Measurements from ENCODE around the gene MALT1.

Gene MALT1

GRCh38 chr18:58714821-58715220, 43.6 kb downstream of the MALT1 start:
- no peak overlapping the region for H2AFZ ChIP-seq (ENCODE audit: low read depth, low read length)
- no peaks in the 10 kb centered on the region for H4K20me1 ChIP-seq (ENCODE audit: insufficient read depth, low read length)
- TF ChIP-seq EZH2phosphoT487 (IDR thresholded peaks at IDR 0.05; ENCODE audit: low read depth): no peak
- no peak for TF ChIP-seq CTCF (IDR thresholded peaks at IDR 0.05; ENCODE audit: low read depth, low read length)
- no peak overlapping the region for H3K27ac ChIP-seq (ENCODE audit: low read length)
- no peak overlapping the region for H3K4me3 ChIP-seq (ENCODE audit: low read length)
- no peak overlapping the region for H3K4me2 ChIP-seq (ENCODE audit: low read length)
- H3K79me2 ChIP-seq (ENCODE audit: low read length): no peaks in the 10 kb centered on the region
- H3K27me3 ChIP-seq (ENCODE audit: low read depth, low read length): no peaks in the 10 kb centered on the region
- H3K36me3 ChIP-seq (replicated peaks; ENCODE audit: low read depth, low read length): peaks cover 11% of the 10 kb centered on the region
- no peaks in the 10 kb centered on the region for H3K9me3 ChIP-seq (ENCODE audit: insufficient read depth, low read length)
- H3K9ac ChIP-seq (ENCODE audit: low read length): no peak overlapping the region
- peaks cover 15% of the 10 kb centered on the region for H3K4me1 ChIP-seq (ENCODE audit: low read length)

GRCh38 chr18:58715540-58715939, 44.3 kb downstream of the MALT1 start:
- no peak for TF ChIP-seq CTCF (IDR thresholded peaks at IDR 0.05; ENCODE audit: low read depth, low read length)
- no peak for TF ChIP-seq EZH2phosphoT487 (IDR thresholded peaks at IDR 0.05; ENCODE audit: low read depth)
- no peak overlapping the region for H3K4me3 ChIP-seq (ENCODE audit: low read length)
- H3K9me3 ChIP-seq (ENCODE audit: insufficient read depth, low read length): no peaks in the 10 kb centered on the region
- no peak overlapping the region for H3K9ac ChIP-seq (ENCODE audit: low read length)
- H3K79me2 ChIP-seq (ENCODE audit: low read length): no peaks in the 10 kb centered on the region
- H4K20me1 ChIP-seq (ENCODE audit: insufficient read depth, low read length): no peaks in the 10 kb centered on the region
- no peak overlapping the region for H3K4me2 ChIP-seq (ENCODE audit: low read length)
- H3K36me3 ChIP-seq (replicated peaks; ENCODE audit: low read depth, low read length): peaks cover 11% of the 10 kb centered on the region
- no peak overlapping the region for H3K27ac ChIP-seq (ENCODE audit: low read length)
- H2AFZ ChIP-seq (ENCODE audit: low read depth, low read length): no peak overlapping the region
- no peaks in the 10 kb centered on the region for H3K27me3 ChIP-seq (ENCODE audit: low read depth, low read length)
- peaks cover 15% of the 10 kb centered on the region for H3K4me1 ChIP-seq (ENCODE audit: low read length)

- H3K36me3 ChIP-seq (replicated peaks; ENCODE audit: low read depth, low read length): peaks cover 11% of the 10 kb centered on the region
- no peaks in the 10 kb centered on the region for H3K27me3 ChIP-seq (ENCODE audit: low read depth, low read length)
- H3K4me2 ChIP-seq (ENCODE audit: low read length): no peak overlapping the region; the same call in 1 of the 2 replicates
- H3K4me1 ChIP-seq (ENCODE audit: low read length): peaks cover 15% of the 10 kb centered on the region
- no peak overlapping the region for H3K9ac ChIP-seq (ENCODE audit: low read length)
- no peak overlapping the region for H2AFZ ChIP-seq (ENCODE audit: low read depth, low read length)
- H3K27ac ChIP-seq (ENCODE audit: low read length): no peak overlapping the region
- H3K4me3 ChIP-seq (ENCODE audit: low read length): no peak overlapping the region
- no peaks in the 10 kb centered on the region for H3K9me3 ChIP-seq (ENCODE audit: insufficient read depth, low read length)
- H4K20me1 ChIP-seq (ENCODE audit: insufficient read depth, low read length): no peaks in the 10 kb centered on the region
- no peaks in the 10 kb centered on the region for H3K79me2 ChIP-seq (ENCODE audit: low read length)
- TF ChIP-seq CTCF (IDR thresholded peaks at IDR 0.05; ENCODE audit: low read depth, low read length) (no peak), EZH2phosphoT487 (IDR thresholded peaks at IDR 0.05; ENCODE audit: low read depth) (no peak)
Measured at GRCh38 chr18:58716060-58716756, 44.9 kb downstream of the MALT1 start.

- no peaks in the 10 kb centered on the region for H3K4me1 ChIP-seq (ENCODE audit: low read length)
- TF ChIP-seq EZH2phosphoT487 (IDR thresholded peaks at IDR 0.05; ENCODE audit: low read depth): no peak
- no peak for TF ChIP-seq CTCF (IDR thresholded peaks at IDR 0.05; ENCODE audit: low read depth, low read length)
- no peaks in the 10 kb centered on the region for H3K79me2 ChIP-seq (ENCODE audit: low read length)
- no peaks in the 10 kb centered on the region for H3K9me3 ChIP-seq (ENCODE audit: insufficient read depth, low read length)
- H3K9ac ChIP-seq (ENCODE audit: low read length): no peak overlapping the region
- H2AFZ ChIP-seq (ENCODE audit: low read depth, low read length): no peak overlapping the region
- peaks cover 4% of the 10 kb centered on the region for H3K36me3 ChIP-seq (replicated peaks; ENCODE audit: low read depth, low read length)
- no peaks in the 10 kb centered on the region for H3K27me3 ChIP-seq (ENCODE audit: low read depth, low read length)
- H3K4me2 ChIP-seq (ENCODE audit: low read length): no peak overlapping the region
- no peak overlapping the region for H3K4me3 ChIP-seq (ENCODE audit: low read length)
- no peak overlapping the region for H3K27ac ChIP-seq (ENCODE audit: low read length)
- no peaks in the 10 kb centered on the region for H4K20me1 ChIP-seq (ENCODE audit: insufficient read depth, low read length)
Measured at GRCh38 chr18:58721566-58722239, 50.4 kb downstream of the MALT1 start.

All from OCI-LY3 (cell line).